AG04450 (cell line): ENCODE measurements around the gene CTDSP1. TPM values are rescaled to one million over a fixed set of nuclear protein-coding genes. Genes with fewer than 3 reads are reported as not detected.
A peak's percentile ranks its signal among the peaks of the same experiment; 100 is the strongest.

Experiments used
- CTCF ChIA-PET: fragments of 300-600, 350-600 bp; formaldehyde crosslinking; extraction: SDS; loops from one replicate; lab custom pipeline; 2022; ENCODE audit warnings: antibody characterized with exemption, inconsistent platforms; lab: Charles Lee
- POLR2A ChIA-PET: fragments of 350-600 bp; formaldehyde crosslinking; extraction: SDS; loops from one replicate; lab custom pipeline; 2021; ENCODE audit warnings: antibody characterized with exemption, inconsistent platforms; lab: Yijun Ruan, JAX
- DNase-seq: peaks from one replicate; pipeline ENCODE4 v3.0.0-alpha.2; 2011; ENCODE audit warnings: low read depth, low spot score
- H3K27ac ChIP-seq: one replicate; pipeline ENCODE4 v1.5.1; 2012; ENCODE audit warnings: low read depth, low read length, control low read depth
- H3K27me3 ChIP-seq: one replicate; pipeline ENCODE4 v1.6.0; 2012; ENCODE audit warnings: low read length; ENCODE audit not compliant: control insufficient read depth, insufficient read depth
- H3K4me3 ChIP-seq: 2 replicates; pipeline ENCODE4 v1.5.1; 2011; ENCODE audit warnings: mild to moderate bottlenecking, low read depth, low read length, control low read depth
- H3K9me3 ChIP-seq: 2 replicates; pipeline ENCODE4 v1.5.1; 2012; ENCODE audit warnings: low read length; ENCODE audit not compliant: control insufficient read depth, insufficient read depth
- CTCF ChIP-seq: IDR thresholded peaks from 2 replicates; pipeline ENCODE4 v1.5.1; 2011; ENCODE audit warnings: low read depth, low read length, control low read depth, inconsistent platforms
- polyA plus RNA-seq: library from polyadenylated mRNA; depleted of rRNA; stranded (reverse); fragments of >200 nt; gene quantifications from 2 replicates; pipeline ENCODE4 v1.2.3, GENCODE V29; 2011

CTDSP1 gene
- polyA plus RNA-seq, 1 experiment, result 51.3 TPM

GRCh38 chr2:218406209-218406948 is 6.7 kb downstream of the CTDSP1 start:
- Histone ChIP-seq H3K27ac (peak overlapping the region; percentile 75), H3K27me3 (no peaks in the 10 kb centered on the region), H3K4me3 (peak overlapping the region; percentile 59), H3K9me3 (no peaks in the 10 kb centered on the region)
- peak; percentile 76 for TF ChIP-seq CTCF
- ChIA-PET CTCF (interaction anchor here (0.7 to 1.4 kb wide), 5 partner anchors 10 to 403 kb away, joined by 3 to 9 read pairs (median 5); no protein-coding TSS in a partner anchor), POLR2A (interaction anchor here (0.7 to 1.2 kb wide), 3 partner anchors 10 to 288 kb away, joined by 3 to 4 read pairs (median 4); no protein-coding TSS in a partner anchor)
- peak; percentile 80 for DNase-seq

GRCh38 chr2:218406949-218407618 is 7.4 kb downstream of the CTDSP1 start:
- Histone ChIP-seq H3K9me3 (no peaks in the 10 kb centered on the region), H3K27ac (peak overlapping the region; percentile 75), H3K4me3 (peak overlapping the region; percentile 59), H3K27me3 (no peaks in the 10 kb centered on the region)
- ChIA-PET CTCF (interaction anchor here (0.7 to 1.4 kb wide), 4 partner anchors 11 to 59 kb away, joined by 3 to 6 read pairs (median 4); no protein-coding TSS in a partner anchor), POLR2A (interaction anchor here (0.9 kb wide), 1 partner anchor 37 kb away, joined by 3 read pairs; no protein-coding TSS in a partner anchor)
- DNase-seq, result no peak
- no peak for TF ChIP-seq CTCF

- no peak overlapping the region for H3K4me3 ChIP-seq
- H3K27ac ChIP-seq, result no peak overlapping the region
- CTCF ChIA-PET, result interaction anchor here (1.4 kb wide), 2 partner anchors 12 to 59 kb away, joined by 3 to 6 read pairs; no protein-coding TSS in a partner anchor
- H3K27me3 ChIP-seq, result no peaks in the 10 kb centered on the region
- POLR2A ChIA-PET, result interaction anchor here (0.9 kb wide), 1 partner anchor 36 kb away, joined by 3 read pairs; no protein-coding TSS in a partner anchor
- no peak for TF ChIP-seq CTCF
- no peaks in the 10 kb centered on the region for H3K9me3 ChIP-seq
- DNase-seq, result no peak
Observed at GRCh38 chr2:218407717-218408116, 8.0 kb downstream of the CTDSP1 start.

DNA sequence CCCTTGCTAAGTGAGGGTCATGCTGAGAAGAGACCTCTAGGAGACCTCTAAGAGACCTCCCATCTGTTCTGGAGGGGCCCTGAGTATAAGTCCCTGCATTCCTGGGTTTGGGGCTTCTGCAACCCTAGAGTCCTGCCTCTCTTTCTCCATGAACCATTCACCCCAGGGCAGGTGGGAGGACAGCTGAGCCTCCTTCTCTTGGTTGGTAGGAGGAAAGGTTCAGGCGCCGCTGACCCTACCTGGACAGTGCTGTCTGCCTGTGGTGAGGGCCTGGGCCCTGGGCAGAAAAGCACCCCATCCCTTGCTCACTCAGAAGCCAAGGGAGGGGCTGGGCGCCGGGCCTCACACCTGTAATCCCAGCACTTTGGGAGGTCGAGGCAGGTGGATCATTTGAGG is 18.7 kb downstream of the CTDSP1 start:
- Histone ChIP-seq H3K4me3 (no peak overlapping the region), H3K9me3 (no peaks in the 10 kb centered on the region), H3K27me3 (peaks cover 3% of the 10 kb centered on the region), H3K27ac (no peak overlapping the region)
- CTCF ChIA-PET, result no interaction called here
- no peak for DNase-seq
- POLR2A ChIA-PET, result no interaction called here
- TF ChIP-seq CTCF, result no peak
